CD14-positive monocyte (primary cell): ENCODE measurements around the gene HGFAC. TPM values are rescaled to one million over a fixed set of nuclear protein-coding genes. Genes with fewer than 3 reads are reported as not detected.

Source experiments
- DNase-seq, 3 donors: peaks; one replicate each; pipeline ENCODE4 v3.0.0-alpha.2; 2011 to 2022
- H2AFZ ChIP-seq: 2 replicates; pipeline ENCODE4 v1.6.0; 2012; ENCODE audit warnings: mild to moderate bottlenecking, low read depth, low read length, inconsistent platforms; ENCODE audit not compliant: insufficient read depth, poor library complexity, severe bottlenecking
- H3K27ac ChIP-seq, 2 donors: 1 replicate in 1 of 2; 2 replicates in 1 of 2; pipeline ENCODE4 v1.5.1; 2012 to 2013; ENCODE audit warnings: low read length in 2 of 2, control low read depth in 1 of 2, inconsistent platforms in 1 of 2, low read depth in 1 of 2, mild to moderate bottlenecking in 1 of 2
- H3K27me3 ChIP-seq, 2 donors: one replicate each; pipeline versions ENCODE4 v1.6.0 to v1.6.1; 2011 to 2013; ENCODE audit warnings: low read length in 2 of 2; ENCODE audit not compliant: control insufficient read depth in 2 of 2, insufficient read depth in 2 of 2
- H3K36me3 ChIP-seq, 2 donors: replicated peaks in 1 of 2; 1 replicate in 1 of 2; 2 replicates in 1 of 2; pipeline versions ENCODE4 v1.5.1 to v1.6.1; 2012 to 2013; ENCODE audit warnings: low read length in 2 of 2, control low read depth in 1 of 2, inconsistent platforms in 1 of 2, mild to moderate bottlenecking in 1 of 2; ENCODE audit not compliant: insufficient read depth in 2 of 2, control insufficient read depth in 1 of 2
- H3K4me1 ChIP-seq, 2 donors: 1 replicate in 1 of 2; 2 replicates in 1 of 2; pipeline versions ENCODE4 v1.5.1 to v1.6.1; 2012 to 2013; ENCODE audit warnings: low read length in 2 of 2, control low read depth in 1 of 2, inconsistent platforms in 1 of 2, mild to moderate bottlenecking in 1 of 2, moderate library complexity in 1 of 2; ENCODE audit not compliant: insufficient read depth in 2 of 2, control insufficient read depth in 1 of 2
- H3K4me2 ChIP-seq: replicated peaks from 2 replicates; pipeline ENCODE3; 2012; ENCODE audit warnings: low read length, moderate library complexity, mild to moderate bottlenecking; ENCODE audit not compliant: poor library complexity, severe bottlenecking; ENCODE audit errors: extremely low read depth
- H3K4me3 ChIP-seq, 3 experiments: fragments of 200-600 bp in 1 of 3; sonication (generic) in 1 of 3; replicated peaks in 1 of 3; 1 replicate in 2 of 3; 2 replicates in 1 of 3; pipeline ENCODE4 v1.5.1; 2011 to 2013; ENCODE audit warnings: low read length in 3 of 3, mild to moderate bottlenecking in 3 of 3, control low read depth in 2 of 3, low read depth in 2 of 3, inconsistent platforms in 1 of 3, moderate library complexity in 1 of 3
- H3K79me2 ChIP-seq: 2 replicates; pipeline ENCODE4 v1.6.0; 2012; ENCODE audit warnings: mild to moderate bottlenecking, control low read depth, inconsistent platforms, low read length, moderate library complexity; ENCODE audit not compliant: insufficient read depth
- H3K9ac ChIP-seq: 2 replicates; pipeline ENCODE4 v1.6.0; 2017; ENCODE audit warnings: low read length, mild to moderate bottlenecking; ENCODE audit not compliant: insufficient read depth, poor library complexity, severe bottlenecking
- H3K9me3 ChIP-seq, 2 donors: replicated peaks in 1 of 2; 1 replicate in 1 of 2; 2 replicates in 1 of 2; pipeline versions ENCODE4 v1.5.1 to v1.6.1; 2012 to 2013; ENCODE audit warnings: low read length in 2 of 2, control low read depth in 1 of 2; ENCODE audit not compliant: control insufficient read depth in 1 of 2, insufficient read depth in 1 of 2
- H4K20me1 ChIP-seq: 2 replicates; pipeline ENCODE4 v1.6.0; 2012; ENCODE audit warnings: mild to moderate bottlenecking, low read length, control low read depth, moderate library complexity; ENCODE audit not compliant: insufficient read depth
- H3K27ac Mint-ChIP-seq, 7 donors: one replicate each; pipeline ENCODE4 v1.8.0; 2020; ENCODE audit warnings: mild to moderate bottlenecking in 7 of 7, mixed read lengths in 7 of 7, moderate library complexity in 6 of 7, inconsistent platforms in 2 of 7
- H3K27me3 Mint-ChIP-seq, 3 donors: one replicate each; pipeline ENCODE4 v1.8.0; 2021 to 2022; ENCODE audit warnings: low read depth in 3 of 3, mild to moderate bottlenecking in 3 of 3, mixed read lengths in 3 of 3, moderate library complexity in 3 of 3, inconsistent platforms in 1 of 3
- H3K36me3 Mint-ChIP-seq, 2 donors: one replicate each; pipeline ENCODE4 v1.8.0; 2020; ENCODE audit warnings: mixed read lengths in 2 of 2, inconsistent platforms in 1 of 2, mild to moderate bottlenecking in 1 of 2
- H3K4me1 Mint-ChIP-seq: one replicate; pipeline ENCODE4 v1.8.0; 2020; ENCODE audit warnings: mild to moderate bottlenecking, mixed read lengths
- H3K4me3 Mint-ChIP-seq, 2 donors: one replicate each; pipeline ENCODE4 v1.8.0; 2020; ENCODE audit warnings: mild to moderate bottlenecking in 2 of 2, mixed read lengths in 2 of 2, moderate library complexity in 1 of 2
- H3K9me3 Mint-ChIP-seq, 7 donors: one replicate each; pipeline ENCODE4 v1.8.0; 2020 to 2022; ENCODE audit warnings: mixed read lengths in 7 of 7, mild to moderate bottlenecking in 6 of 7, moderate library complexity in 6 of 7, inconsistent platforms in 2 of 7
- CTCF ChIP-seq: fragments of 200-600 bp; IDR thresholded peaks from one replicate; pipeline ENCODE4 v1.8.0; 2022; ENCODE audit warnings: antibody characterized with exemption, mild to moderate bottlenecking
- WGBS: methylation state at CpG from one replicate; pipeline ENCODE4 v1.1.5; 2013; ENCODE audit warnings: missing lambda C conversion rate; ENCODE audit not compliant: insufficient coverage; 5-methylcytosine and 5-hydroxymethylcytosine counted together
- intact Hi-C, 2 donors: fragments of 100-400 bp; cut with micrococcal nuclease; formaldehyde crosslinking; loops; one replicate each; pipeline versions ENCODE4 v1.15.0 to v1.15.1; 2023
- polyA plus RNA-seq, 3 donors: library from polyadenylated mRNA; depleted of rRNA in 1 of 3; unstranded in 2 of 3; stranded (reverse) in 1 of 3; fragments of 300-500 nt in 2 of 3; fragments of >200 nt in 1 of 3; fragmentation: Illumina TruSeq in 2 of 3; gene quantifications; 1 replicate in 2 of 3; 2 replicates in 1 of 3; pipeline ENCODE4 v1.2.3, GENCODE V29; 2012 to 2021

Gene HGFAC
- polyA plus RNA-seq, 3 donors, result 0.17 TPM; not detected in 2

- Mint-ChIP-seq H3K4me3 (no peak overlapping the region), H3K27ac (no peak overlapping the region), H3K27me3 (peaks cover 4 to 24% (median 16%) of the 10 kb centered on the region in 3 donors), H3K36me3 (no peaks in the 10 kb centered on the region), H3K4me1 (no peaks in the 10 kb centered on the region), H3K9me3 (peaks cover 0 to 2% (median 0%) of the 10 kb centered on the region in 7 donors)
- H3K4me2 ChIP-seq, result no peak overlapping the region
- H3K27ac ChIP-seq, result no peak overlapping the region
- no peaks in the 10 kb centered on the region for H4K20me1 ChIP-seq
- no peak for TF ChIP-seq CTCF
- intact Hi-C loops, result no loop called here
- H3K4me3 ChIP-seq, result no peak overlapping the region
- H3K9me3 ChIP-seq, result peaks cover 6 to 10% of the 10 kb centered on the region in 2 donors
- peaks cover 0 to 4% of the 10 kb centered on the region in 2 donors for H3K4me1 ChIP-seq
- no peak overlapping the region for H2AFZ ChIP-seq
- no peaks in the 10 kb centered on the region for H3K79me2 ChIP-seq
- peaks cover 4 to 14% of the 10 kb centered on the region in 2 donors for H3K27me3 ChIP-seq
- DNase-seq, result no peak
- H3K9ac ChIP-seq, result no peak overlapping the region
- H3K36me3 ChIP-seq, result no peaks in the 10 kb centered on the region
- 98% methylated on average over 10 of the region's 10 CpGs for WGBS
Observed at GRCh38 chr4:3468154-3468553, 26.4 kb downstream of the HGFAC start.

GRCh38 chr4:3468804-3469203, 27.0 kb downstream of the HGFAC start:
- no peaks in the 10 kb centered on the region for H3K4me1 Mint-ChIP-seq
- Histone ChIP-seq H2AFZ (no peak overlapping the region), H4K20me1 (no peaks in the 10 kb centered on the region), H3K4me3 (no peak overlapping the region), H3K27ac (no peak overlapping the region), H3K79me2 (no peaks in the 10 kb centered on the region), H3K9ac (no peak overlapping the region), H3K9me3 (peaks cover 6 to 10% of the 10 kb centered on the region in 2 donors), H3K4me1 (no peaks in the 10 kb centered on the region), H3K36me3 (no peaks in the 10 kb centered on the region), H3K4me2 (no peak overlapping the region), H3K27me3 (peaks cover 0 to 10% of the 10 kb centered on the region in 2 donors)
- H3K27me3 Mint-ChIP-seq, result peaks cover 4 to 19% (median 16%) of the 10 kb centered on the region in 3 donors
- H3K36me3 Mint-ChIP-seq, result no peaks in the 10 kb centered on the region
- DNase-seq, result no peak
- WGBS, result 98% methylated on average over 11 of the region's 11 CpGs
- no peak overlapping the region for H3K4me3 Mint-ChIP-seq
- intact Hi-C loops, result no loop called here
- no peak overlapping the region for H3K27ac Mint-ChIP-seq
- H3K9me3 Mint-ChIP-seq, result peaks cover 0 to 2% (median 0%) of the 10 kb centered on the region in 7 donors
- no peak for TF ChIP-seq CTCF
